Measurements from ENCODE around the gene NAA50.

The NAA50 gene

GRCh38 chr3:113685956-113686721 is 59.9 kb downstream of the NAA50 start:
- no peak for DNase-seq (ENCODE audit: low spot score)

DNA sequence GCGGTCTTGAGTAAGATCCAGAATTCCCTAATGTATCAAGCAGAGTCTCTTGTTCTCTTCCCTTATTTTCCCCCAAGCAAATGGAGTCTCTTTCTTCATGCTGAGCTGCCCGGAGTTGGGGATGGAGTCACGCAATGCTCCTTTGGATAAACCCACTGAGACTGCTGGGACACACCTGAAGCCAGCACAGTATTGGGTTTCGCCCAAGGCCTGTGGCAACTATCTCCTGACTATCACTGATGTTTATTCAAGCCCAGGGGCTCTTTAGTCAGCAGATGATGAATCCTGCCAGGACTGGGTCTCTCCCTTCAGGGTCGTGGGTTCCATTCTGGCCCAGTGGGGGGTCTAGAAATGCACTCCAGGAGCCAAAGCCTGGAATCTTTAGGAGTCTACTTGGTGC is 60.9 kb downstream of the NAA50 start:
- DNase-seq (ENCODE audit: low spot score): no peak

- DNase-seq (ENCODE audit: low spot score): no peak
Observed at GRCh38 chr3:113684271-113684819, 61.7 kb downstream of the NAA50 start.

DNA sequence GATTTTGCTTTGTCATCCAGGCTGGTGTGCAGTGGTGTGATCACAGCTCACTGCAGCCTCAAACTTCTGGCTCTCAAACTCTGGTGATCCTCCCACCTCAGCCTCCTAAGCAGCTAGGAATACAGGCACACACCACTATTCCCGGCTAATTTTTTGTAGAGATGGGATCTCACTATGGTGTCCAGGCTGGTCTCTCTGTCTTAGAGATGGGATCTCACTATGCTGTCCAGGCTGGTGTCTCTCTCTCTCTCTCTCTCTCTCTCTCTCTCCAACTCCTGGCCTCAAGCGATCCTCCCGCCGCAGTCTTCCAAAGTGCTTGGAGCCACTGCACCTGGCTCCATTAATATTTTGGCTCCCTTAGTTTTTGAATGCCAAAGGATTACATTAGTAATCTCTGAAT is 67.3 kb downstream of the NAA50 start:
- DNase-seq (ENCODE audit: low spot score): no peak

DNA sequence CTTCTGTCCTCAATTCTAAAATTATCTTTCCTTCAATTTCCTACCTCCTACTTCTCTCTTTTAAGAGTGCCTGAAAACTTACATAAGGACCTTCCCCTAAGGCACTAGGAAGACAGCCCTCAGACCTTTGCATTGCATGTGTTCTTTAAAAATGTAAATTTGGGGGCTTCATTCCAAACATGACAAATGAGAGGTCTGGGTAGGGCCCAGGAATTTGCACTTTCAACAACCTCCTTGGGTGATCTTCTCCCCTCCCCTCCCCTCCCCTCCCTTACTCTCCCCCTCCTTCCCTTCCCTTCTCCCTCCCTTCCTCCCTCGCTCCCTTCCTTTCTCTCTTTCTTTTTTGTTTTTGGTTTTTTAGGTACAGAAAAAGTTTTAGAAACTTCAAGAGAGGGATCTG is 68.3 kb downstream of the NAA50 start:
- no peak for DNase-seq (ENCODE audit: low spot score)

DNA sequence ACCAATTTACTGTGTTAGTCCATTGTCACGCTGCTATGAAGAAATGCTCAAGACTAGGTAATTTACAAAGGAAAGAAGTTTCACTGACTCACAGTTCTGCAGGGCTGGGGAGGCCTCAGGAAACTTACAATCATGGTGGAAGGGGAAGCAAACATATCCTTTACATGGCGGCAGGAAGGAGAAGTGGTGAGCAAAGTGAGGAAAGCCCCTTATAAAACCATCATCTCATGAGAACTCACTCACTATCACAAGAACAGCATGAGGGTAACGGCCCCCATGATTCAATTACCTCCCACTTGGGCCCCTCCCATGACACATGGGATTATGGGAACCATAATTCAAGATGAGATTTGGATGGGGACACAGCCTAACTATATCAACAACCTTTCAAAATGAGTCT is 69.8 kb downstream of the NAA50 start:
- DNase-seq (ENCODE audit: low spot score): no peak

DNA sequence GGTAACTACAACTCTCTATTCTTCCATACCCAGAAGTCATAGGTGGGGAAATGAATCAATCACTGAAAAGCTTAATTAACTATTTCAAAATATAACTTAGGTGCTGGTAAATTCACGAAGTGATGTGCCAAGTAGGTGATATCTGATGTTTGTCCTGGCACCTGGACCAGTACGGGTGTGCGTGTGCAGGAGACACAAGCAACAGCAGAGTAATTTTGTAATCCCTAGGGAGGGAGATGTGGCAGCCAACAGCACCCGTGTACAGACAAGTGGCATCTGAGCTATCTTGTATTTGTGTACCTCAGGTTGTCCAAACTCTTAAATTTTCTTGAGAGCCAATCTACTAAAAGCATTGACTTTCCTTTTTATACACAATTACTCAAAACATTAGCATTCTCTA is 72.5 kb downstream of the NAA50 start:
- no peak for DNase-seq (ENCODE audit: low spot score)

DNA sequence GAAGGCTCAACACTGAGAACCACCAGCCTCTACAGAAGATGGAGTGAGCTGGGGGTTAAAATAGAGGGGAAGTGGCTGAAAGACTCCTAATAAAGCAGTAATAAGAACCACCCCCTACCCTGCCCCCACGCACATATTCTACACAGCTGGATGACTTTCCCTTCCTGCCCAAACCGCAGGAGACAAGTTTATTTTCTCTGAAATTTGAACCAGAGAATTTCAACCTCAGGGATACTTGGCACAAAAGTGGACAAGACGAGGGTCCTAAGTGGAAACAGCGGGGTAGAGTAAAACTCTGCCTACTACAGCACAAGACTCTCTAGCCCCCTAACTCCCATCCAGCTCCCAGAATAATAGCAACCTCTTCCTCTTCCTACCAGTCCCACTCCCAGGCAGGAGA is 78.0 kb downstream of the NAA50 start:
- DNase-seq (ENCODE audit: low spot score): no peak
